ENCODE results near the gene CPZ.

CPZ gene

DNA sequence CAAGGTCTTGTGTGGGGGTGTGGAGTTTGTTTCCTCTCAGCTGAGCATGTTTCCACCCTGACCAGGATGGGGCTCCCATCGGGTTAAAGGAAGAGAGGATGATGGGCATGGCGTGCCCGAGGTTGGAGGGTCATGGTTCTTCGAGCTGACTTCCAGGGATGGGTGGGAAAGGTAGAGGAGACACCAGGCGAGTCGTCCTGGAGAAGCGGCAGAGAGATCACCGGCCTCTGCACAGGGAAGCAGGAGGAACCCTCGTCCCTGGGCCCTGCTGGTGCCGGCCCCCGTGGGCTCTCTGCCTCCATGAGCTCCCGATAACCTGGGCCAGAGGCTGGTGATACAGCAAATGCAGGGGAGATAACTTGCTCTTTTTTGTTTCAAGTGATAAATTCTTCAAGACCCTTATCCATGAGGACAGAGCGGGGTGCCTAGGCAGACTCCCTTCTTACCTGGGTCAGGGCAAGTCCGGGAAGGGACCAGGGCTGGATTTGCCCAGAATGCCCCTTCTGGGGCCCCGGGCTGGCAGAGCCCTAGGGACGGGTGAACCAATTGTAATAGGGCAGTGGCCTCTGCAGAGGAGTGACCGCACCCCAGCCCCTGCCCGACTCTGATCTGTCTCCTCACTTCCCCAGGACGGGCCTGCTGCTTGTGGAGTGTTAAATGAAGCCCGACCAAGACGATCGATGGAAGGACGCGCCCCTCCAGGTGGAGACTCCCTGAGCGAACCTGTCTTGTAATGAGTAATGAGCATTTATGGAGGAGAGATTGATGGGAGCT lies 63.0 kb downstream of the CPZ start:
- no peak for DNase-seq (ENCODE audit: low spot score)

DNA sequence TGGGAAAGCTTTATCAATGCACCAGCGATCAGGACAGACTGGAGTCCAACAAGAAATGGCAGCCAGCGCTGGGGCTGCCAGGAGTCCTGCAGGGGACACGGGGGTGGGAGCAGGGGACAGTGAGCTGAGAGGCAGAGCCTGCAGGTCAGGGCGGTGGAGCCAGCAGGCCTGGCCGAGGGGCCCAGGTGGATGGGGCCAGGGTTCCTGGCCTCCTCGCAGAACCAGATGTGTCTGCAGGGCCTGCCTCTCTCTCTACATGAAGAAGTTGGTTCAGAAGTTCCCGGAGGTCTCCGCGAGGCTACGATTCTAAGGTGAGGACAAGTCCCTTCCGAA lies 63.6 kb downstream of the CPZ start:
- DNase-seq (ENCODE audit: low spot score): no peak

DNA sequence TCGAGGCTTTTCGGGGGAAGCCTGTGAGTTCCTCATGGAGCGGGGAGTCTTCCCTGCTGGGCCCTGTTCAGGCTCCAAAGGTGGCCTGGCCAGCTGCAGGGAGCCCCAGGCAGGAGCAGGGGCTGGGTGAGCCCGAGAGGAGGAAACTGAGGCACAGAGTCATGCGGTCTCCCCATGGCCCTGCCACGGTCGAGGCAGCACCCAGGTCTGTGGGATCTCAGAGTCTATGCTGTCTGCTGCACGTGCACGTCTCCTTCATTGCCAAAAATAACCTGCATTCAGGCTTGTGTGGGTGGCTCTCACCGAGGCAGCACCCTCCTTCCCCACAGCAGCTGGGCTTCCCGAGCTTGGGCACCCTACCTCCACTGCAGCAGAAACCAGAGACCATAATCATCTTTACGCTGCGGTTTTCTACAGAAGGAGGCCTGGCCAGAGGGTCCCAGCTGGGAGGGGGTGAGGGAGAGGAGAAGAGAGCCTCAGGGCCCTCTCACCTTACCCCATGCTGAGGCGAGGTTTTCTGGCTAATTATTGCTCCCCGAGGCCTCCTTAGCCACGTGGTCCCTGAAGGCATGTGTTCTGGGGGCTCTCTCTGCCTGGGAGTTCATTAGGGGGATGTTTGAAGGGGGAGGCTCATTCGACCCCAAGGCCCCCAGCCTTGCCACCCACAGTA lies 64.3 kb downstream of the CPZ start:
- no peak for DNase-seq (ENCODE audit: low spot score)

DNA sequence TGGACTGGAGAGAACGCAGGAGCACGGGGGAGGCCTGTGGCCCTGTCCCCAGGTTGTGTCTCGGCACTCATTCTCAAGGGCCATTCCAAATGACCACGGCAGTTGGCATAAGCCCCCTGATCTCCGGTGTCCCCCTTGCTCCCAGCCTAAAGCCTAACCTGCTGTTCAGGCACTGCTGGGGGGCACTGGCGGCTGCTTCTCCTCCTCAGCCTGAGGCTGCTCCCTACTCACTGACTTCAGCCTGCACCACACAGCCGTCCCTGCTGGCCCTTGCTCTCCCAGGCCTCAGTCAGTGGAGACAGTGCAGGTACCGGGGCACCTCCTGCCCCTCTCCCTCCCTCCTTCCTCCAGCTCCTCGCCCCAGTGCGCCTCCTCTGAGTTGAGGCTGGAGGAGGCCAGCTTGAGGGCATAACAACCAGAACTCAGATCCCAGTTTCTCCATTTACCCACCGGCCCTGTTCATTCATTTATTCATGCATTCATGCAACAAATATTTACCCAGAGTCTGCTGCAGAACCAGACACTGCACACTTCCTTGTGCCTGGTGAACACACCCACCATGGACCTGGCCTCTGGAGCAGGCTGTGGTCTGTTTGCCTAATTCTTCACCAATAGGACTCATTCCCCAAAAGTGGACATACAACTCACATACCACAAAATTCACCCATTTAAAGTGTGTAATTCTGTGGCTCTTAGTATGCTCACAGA lies 65.0 kb downstream of the CPZ start:
- no peak for DNase-seq (ENCODE audit: low spot score)

DNA sequence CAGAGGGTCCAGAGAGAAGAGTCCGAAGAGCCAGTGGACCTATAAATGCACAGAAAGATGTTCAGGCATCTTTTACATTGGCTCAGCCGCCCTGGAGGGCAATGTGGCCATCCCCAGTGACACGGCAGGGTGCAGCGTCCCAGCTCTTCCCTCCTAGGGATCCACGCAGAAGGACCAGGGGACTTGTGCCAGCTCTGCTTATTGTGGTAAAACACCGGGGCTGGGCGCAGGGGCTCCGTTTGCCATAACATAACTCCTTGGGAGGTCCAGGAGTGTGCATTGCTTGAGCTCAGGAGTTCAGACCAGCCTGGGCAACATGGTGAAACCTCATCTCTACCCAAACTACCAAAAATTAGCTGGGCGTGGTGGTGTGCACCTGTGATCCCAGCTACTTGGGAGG lies 70.2 kb downstream of the CPZ start:
- no peak for DNase-seq (ENCODE audit: low spot score)

DNA sequence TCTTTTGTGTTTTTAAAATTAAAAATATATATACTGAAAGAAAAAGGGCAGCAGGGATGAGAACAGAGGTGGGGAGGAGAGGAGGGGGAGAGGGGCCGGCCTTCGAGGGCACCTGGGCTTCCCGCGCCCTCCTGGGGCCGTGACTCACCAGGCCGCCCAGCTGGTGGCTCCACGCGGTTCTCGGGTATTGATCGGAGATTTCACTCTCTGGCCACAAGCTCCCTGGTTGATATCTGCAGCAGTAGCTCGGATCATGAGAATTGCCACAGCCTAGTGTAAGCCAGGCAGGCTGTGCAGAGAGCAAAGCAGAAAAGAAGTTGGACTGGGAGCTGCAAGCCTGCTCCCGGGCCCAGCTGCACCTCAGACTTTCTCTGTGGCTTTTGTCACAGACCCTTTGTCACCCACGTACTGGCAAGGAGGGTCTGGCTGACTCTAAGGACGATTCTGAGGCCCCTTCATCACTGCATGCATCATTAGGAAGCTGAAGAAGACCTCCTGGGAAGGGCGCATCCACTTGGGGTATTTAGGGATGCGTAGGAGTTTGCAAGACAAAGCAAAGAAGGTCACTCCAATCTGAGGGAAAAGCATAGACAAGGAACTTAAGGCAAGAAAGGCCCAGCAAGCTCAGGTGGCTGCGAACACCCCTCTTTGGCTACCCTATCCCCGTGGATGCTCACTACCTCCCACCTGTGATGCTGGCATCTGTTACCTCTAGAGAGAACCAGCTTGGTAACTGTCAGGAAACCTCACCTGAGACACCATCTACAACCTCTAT lies 71.7 kb downstream of the CPZ start:
- DNase-seq (ENCODE audit: low spot score): no peak

DNA sequence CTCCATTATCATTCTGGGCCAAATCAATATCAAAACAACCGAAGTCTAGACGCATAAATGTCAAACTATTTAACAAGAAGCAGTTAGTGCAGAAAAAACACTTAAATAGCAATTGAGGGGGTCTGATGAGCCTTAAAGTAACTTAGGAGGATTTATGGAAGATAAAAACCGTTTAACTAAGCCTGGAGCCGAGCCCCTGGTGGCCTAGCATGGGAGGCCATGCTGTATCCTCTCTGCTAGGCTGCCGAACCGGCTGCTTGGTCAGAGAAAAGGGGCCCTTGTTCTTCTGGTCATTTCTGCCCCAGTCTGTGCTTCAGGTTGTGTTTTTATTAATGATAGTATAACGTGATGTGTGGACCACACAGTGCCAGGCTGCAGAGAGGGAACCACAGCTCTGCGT lies 72.4 kb downstream of the CPZ start:
- DNase-seq (ENCODE audit: low spot score): no peak

DNA sequence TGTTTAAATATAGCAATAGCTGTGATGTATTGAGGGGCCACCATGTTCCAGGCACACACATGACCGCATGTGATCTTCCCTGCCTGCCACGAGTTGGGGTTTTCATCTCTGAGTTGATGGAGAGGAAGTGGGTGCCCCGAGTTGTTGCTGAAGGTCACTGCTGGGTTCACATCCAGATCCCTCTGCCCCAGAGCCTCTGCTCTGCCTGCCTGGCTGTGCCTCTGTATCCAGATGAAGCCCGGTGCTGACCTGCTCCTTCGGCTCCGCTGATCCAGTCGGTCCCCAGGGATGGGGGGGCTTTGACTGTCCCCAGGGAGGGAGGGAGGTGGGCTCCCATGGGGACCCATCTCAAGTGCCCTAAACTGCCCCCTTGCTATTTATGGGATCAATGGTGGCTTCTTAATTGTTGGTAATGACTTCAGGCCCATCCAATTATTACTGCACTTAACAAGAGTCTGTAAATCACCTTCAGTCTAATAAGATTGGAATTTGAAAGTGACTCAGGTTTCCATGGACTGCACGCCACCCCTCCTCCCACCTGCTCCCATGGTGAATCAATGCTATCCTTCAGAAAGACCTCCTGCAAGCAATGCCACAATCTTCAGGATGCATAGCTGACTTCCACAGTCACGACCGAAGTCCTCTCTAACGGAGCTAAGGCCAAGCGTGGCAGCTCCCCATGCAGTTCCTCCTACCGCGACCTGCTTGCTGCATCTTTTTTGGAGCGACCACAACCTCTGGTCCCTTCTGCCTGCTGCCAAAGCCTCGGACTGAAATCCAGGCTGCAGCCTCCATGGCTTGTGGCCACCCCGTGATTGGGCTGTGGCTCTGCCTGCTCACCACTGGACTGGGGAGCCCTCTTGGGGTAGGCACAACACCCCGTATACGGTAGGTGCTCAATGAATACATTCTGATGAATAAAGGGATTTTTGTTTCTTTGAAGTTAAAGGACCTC lies 73.1 kb downstream of the CPZ start:
- DNase-seq (ENCODE audit: low spot score): no peak

DNA sequence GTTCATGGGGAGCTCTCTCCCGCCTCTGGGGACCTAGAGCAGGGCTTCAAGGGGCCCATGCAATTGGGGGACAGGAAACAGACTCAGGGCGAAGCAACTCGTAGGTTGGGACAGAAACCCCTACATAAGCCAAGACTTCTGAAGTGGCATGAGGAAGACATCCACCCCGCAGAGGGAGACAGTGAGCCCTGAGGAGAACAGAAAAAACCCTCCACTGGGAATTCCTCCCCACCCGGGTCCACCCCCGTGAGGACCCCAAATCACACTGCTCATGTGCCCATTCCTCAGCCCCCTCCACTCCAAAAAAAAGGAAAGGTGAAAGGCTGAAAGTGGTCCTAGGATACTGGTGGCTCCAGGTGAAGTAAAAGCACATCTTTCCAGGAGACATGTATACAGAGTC lies 74.0 kb downstream of the CPZ start:
- DNase-seq (ENCODE audit: low spot score): no peak
